HG03175 (cell line): ENCODE measurements around the gene CORIN.
"Not testable (repeated sequence)": the region's sequence is repeated elsewhere in the genome, so short reads cannot be mapped to it uniquely, and the experiment has no call there.

Experiments
- ATAC-seq: cut with Tn5 transposase; IDR thresholded peaks from one replicate; pipeline ENCODE4 v1.9.1; 2021; ENCODE audit warnings: mild to moderate bottlenecking, moderate library complexity; ENCODE audit not compliant: unreplicated experiment

CORIN gene

DNA sequence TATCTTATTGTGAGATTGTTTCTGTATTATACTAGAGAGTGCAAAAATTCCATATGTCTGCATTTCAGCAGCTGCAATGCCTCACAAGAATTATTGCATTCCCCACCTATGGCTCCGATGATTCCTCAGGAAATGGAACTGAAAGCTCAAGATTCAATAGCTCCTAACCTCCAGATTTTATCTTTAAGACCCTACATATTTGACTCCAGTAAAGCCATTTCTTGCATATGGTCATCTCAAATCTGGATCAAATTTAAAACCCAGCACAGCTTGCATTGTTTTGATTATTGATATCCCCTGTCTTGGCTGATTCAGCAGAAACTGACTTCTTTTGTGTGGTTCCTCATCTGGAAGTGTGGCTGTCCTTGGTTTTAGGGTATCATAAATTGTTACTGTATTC is 142.6 kb downstream of the CORIN start:
- ATAC-seq, result no peak

- no peak for ATAC-seq
Observed at GRCh38 chr4:47694322-47694721, 143.5 kb downstream of the CORIN start.

- ATAC-seq, result no peak
Observed at GRCh38 chr4:47692691-47693090, 145.2 kb downstream of the CORIN start.

- ATAC-seq, result not testable (repeated sequence)
Observed at GRCh38 chr4:47691757-47692383, 146.0 kb downstream of the CORIN start.

DNA sequence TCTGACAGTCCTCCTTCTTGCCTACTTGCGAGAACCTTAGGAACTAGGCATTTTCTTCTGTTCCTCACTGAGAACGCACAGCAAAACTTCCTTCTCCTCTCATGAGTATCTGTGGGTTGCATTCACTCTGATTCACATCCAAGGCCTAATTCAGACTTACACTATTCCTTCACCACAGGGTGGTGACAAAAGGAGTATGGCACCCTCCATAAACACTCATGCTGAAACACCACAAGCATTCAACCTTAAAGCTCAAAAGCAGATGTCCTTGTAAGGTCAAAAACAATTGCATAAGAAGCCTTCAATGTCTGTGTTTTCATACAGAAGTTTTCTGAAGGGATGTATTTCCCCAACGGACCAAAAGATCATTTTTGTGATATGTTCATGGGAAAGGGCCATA is 147.3 kb downstream of the CORIN start:
- ATAC-seq, result no peak

GRCh38 chr4:47686294-47686872 is 151.5 kb downstream of the CORIN start:
- peak; percentile 83 for ATAC-seq

GRCh38 chr4:47675806-47676205 is 162.1 kb downstream of the CORIN start:
- ATAC-seq, result no peak

- no peak for ATAC-seq
Observed at GRCh38 chr4:47674144-47674543, 163.7 kb downstream of the CORIN start.

DNA sequence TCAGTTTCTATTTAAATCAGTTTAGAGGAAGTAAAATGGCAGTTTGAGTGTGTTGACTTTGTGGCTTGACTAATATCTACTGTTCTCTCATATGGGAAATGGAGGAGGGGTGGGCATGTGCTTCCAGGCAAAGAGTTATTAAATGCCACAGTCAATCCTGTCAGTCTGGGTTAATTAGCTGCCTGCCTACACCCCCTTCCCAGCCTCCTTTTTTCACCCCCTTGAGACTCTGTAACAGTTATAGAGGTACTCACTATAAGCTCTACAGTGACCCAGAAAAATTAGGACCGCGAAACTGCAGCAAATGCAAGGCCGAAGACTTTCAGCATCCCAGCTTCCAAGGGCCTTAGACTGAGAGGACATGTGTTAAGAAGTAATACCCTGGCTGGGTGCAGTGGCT is 165.2 kb downstream of the CORIN start:
- no peak for ATAC-seq

DNA sequence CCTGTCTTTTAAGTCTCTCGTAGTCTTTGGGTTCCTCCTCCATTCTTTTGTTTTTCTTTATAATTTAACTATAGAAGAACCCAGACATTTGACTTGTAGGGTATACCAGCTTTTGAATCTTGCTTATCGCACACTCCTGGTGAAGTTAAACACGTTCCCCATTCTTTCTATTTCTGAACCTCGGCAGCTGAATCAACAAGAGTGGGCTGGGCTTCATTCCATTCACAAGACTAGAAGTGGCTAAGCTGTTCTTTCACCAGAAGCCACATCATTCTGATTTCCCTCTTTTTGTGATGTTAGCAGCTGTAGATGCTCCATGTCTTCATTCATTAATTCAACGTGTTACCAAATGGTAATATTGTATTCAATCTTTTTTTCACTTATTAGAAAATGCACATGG is 167.9 kb downstream of the CORIN start:
- ATAC-seq, result no peak

DNA sequence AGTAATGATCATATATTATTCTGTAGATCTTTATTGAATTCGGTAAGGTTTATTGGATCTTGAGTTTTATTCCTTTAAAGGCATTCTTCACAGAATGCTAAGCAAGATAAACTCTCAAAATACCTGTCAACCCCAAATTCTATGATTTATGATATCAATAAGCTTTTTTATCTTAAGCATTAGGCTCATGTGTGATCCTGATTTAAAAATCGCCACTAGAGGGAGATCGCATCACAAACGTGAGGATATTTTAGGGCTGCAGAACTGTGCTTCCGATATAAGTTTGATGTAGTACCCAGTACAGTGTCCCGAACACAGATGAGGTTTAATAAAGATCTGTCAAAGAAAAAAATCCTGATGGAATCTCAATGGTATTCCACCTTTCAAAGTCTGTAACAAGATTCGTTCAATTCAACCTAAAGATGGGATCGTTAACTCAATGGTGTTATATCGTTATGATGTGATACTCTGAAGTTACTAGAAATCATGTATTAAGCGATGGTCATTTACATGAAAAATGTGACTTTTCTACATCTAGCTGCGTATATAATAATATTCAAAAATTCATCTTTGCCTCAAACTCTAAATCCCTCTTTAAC is 169.0 kb downstream of the CORIN start:
- ATAC-seq, result peak; percentile 73

DNA sequence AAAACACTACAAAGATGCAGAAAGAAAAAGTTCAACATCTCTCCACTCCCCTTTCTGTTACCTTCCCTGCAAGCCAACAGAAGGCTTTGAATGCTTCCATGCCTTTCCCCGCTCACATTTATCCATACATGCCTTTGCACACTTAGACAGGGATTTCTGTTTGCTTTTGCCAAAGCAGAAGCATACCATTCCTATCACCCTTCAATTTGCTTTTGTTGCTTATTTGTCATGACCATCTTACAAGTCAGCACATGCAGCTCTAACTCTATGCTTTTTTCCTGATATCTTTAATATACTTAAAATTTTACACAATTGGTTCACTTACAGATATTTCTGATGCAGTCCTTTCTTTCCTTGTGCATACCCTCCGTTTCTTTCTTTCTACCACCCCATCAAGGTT is 169.6 kb downstream of the CORIN start:
- no peak for ATAC-seq

DNA sequence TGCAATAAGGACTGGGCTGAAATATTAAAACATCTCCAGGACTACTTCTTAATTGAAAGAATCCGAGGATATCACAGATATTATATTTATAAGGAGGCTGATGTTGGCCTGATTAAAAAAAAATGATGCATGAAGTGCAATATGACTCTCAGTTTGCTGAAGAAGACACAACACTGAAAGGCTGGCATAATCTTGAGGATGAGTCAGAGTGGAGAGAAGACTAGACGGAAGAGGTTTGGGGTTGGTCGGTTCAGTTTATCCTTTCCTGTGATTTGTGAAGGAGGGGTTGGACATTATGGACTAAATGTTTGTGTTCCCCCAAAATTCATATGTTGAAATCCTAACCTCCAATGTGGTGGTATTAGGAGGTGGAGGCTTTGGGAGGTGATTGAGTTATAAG is 170.3 kb downstream of the CORIN start:
- ATAC-seq, result no peak

GRCh38 chr4:47664051-47664826 is 173.6 kb downstream of the CORIN start:
- no peak for ATAC-seq

DNA sequence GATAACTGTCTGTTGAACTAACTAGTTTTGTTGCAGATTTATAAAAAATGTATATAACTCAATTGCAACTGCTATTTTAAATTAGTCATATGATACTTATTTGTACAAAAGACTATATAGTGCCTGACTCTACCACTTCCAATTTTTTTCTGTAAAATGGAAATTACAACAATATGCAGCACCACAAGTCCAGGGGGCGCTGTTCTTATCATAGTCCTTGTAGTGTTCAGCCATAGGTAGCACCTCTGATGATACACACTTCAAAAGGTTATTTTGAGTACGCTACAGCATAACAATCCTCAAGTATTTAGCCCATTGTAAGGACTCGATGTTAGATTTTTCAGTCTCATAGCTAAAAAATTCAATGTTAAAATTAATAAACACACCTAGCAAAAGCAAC is 174.9 kb downstream of the CORIN start:
- ATAC-seq, result no peak

- no peak for ATAC-seq
Observed at GRCh38 chr4:47661741-47662140, 176.1 kb downstream of the CORIN start.

- ATAC-seq, result no peak
Observed at GRCh38 chr4:47659342-47659741, 178.5 kb downstream of the CORIN start.

GRCh38 chr4:47654972-47655693 is 182.7 kb downstream of the CORIN start:
- ATAC-seq, result no peak

DNA sequence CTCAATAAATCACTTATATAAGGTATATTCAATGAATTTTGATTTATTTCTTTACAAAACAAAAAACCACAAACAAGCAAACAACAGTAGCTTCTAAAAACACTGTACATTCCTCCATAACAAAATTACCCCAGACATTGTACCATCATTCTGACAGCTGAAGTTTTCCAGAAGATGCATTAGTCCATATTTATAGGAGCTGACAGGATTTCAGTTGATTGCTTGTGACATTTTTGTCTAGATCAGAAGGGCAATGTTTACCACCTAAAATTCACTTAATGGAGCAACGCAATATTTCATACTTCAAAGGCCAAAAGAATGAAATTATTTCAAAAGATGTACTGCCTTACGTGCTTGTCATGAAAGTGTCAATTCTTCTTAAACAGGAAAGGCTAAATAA is 185.8 kb downstream of the CORIN start:
- no peak for ATAC-seq

GRCh38 chr4:47651231-47651630 is 186.6 kb downstream of the CORIN start:
- no peak for ATAC-seq

DNA sequence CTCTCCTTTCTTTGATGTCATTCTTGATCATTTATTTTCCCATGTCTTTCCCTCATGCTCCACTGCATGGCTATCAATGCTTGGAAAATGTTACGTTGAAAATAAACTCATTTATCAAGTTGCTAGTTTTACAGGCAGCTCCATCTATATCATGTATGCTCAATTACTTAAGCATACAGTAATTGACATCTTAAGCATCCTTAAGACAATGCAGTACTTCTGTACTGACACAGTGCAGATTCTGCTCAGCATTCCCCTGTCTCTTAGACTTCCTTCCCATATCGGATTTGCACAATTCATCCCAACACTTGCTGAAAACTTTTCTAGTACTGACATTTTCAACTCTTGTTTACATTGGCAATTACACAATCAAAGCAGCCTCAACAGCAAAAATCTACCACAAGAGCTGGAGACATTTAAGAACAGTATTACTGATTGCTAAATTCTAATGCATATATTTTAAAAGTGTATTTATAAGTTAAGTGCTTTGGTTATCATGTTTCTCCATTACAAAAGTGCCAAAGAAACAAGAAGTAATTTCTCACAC is 187.2 kb downstream of the CORIN start:
- no peak for ATAC-seq
